Measurements from ENCODE around the gene STMN3. TPM values are rescaled to one million over a fixed set of nuclear protein-coding genes. Genes with fewer than 3 reads are reported as not detected.

Gene STMN3
- total and polyA plus RNA-seq, 8 donors, result 12.6 to 47.0 (median 34.4) TPM

DNA sequence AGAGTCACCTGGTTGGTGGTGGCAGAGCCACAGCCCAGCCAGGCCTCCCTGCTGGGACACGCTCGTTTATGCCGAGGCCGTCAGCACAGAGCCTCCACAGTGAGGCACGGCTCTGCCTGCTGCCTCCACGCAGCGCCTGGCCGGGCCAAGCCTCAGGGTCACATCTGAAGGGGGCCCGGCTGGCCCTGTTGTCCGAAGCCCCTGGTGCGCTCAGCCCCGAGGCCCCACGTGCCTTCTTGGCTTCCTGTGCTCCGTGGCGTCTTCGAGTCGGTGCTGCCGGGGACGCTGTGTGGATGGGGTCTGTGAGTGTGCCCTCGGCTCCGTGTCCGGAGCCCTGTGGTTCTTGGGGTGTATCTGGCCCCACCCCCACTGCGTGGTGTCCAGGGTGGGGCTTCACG lies 32.9 kb upstream of the STMN3 start:
- peaks cover 24 to 65% of the 10 kb centered on the region in 2 donors for H3K4me1 ChIP-seq

DNA sequence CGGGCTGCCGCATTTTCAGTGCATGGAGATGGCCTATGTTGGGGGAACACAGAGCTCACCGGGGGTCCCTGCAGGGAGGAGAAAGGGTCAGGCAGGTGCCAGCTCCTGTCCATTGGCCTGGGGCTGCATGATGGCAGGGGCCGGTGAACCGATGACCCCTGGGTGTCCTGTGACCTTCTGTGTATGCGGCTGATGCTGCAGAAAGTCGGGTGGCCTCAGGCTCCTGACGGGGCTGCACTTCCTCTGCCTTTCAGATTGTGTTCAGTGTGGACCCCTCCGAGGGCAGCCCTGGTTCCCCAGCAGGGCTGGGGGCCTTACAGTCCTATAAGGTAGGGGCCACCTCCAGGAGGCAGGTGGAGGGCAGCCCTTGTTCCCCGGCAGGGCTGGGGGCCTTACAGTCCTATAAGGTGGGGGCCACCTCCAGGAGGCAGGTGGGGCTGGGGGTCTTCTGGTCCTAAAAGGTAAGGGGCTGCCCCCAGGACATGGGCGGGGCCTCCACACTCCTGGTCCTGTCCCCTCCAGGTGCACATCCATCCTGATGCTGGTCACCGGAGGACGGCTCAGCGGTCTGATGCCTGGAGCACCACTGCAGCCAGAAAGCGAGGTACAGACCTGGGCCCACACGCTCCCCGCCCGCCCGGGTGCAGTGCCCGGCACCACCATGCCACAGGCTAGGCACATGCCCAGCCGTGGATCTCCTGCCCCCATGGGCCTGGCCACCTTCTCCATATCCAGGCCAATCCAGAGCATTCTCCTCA lies 32.2 kb upstream of the STMN3 start:
- no peak overlapping the region for H3K4me3 ChIP-seq
- peaks cover 24 to 65% of the 10 kb centered on the region in 2 donors for H3K4me1 ChIP-seq
- intact Hi-C loops (cut with DNase I), result no loop called here
- no peak for ATAC-seq
- H3K27ac ChIP-seq, result peak overlapping the region; percentile 88 to 91
- no peaks in the 10 kb centered on the region for H3K27me3 ChIP-seq
- TF ChIP-seq CTCF (IDR thresholded peaks at IDR 0.05), result no peak
- H3K9me3 ChIP-seq, result no peaks in the 10 kb centered on the region
- DNase-seq, result peak in 1 of 4 donors; percentile 75
- H3K36me3 ChIP-seq, result peaks cover 0 to 18% of the 10 kb centered on the region in 2 donors

More for the DNA sequence above, 32.9 kb upstream of the STMN3 start:
- no peak for TF ChIP-seq CTCF (IDR thresholded peaks at IDR 0.05)
- no peaks in the 10 kb centered on the region for H3K27me3 ChIP-seq
- intact Hi-C loops (cut with DNase I), result no loop called here
- H3K4me3 ChIP-seq, result no peak overlapping the region
- H3K36me3 ChIP-seq, result peaks cover 0 to 17% of the 10 kb centered on the region in 2 donors
- ATAC-seq (no peak), DNase-seq (peak in 1 of 4 donors; percentile 77)
- no peaks in the 10 kb centered on the region for H3K9me3 ChIP-seq
- H3K27ac ChIP-seq, result peak overlapping the region; percentile 88 to 91

DNA sequence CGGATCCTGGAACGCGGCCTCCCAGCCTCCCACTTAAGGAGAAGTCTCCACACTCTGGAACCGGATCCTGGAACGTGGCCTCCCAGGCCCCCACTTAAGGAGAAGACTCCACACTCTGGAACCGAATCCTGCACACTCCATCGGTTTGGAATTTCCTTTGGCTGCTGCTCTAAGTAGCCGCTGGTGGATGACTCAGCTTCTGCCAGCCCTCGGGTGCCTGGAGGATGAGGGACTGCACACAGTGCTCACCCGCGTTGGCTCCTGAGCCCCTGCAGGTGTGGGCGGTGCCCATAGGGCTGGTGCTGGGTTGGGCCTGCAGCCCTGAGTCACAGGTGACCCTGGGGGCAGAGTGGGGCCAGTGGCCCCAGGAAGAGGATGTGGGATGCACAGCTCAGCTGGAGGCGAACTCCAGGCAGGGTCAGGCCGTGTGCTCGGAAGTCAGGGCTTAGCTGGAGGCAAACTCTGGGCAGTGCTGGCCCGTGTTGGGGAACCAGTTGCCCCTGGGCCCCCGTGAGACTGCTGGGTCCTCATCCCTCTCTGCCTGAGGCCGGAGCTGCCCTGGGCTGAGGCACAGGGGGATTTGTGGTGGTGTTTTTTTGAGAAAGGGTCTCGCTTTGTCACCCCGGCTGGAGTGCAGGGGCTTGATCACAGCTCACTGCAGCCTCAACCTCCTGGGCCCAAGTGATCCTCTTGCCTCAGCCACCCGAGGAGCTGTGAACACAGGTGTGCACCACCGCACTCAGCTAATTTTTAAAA lies 29.3 kb upstream of the STMN3 start:
- DNase-seq (peak in 1 of 4 donors; percentile 77), ATAC-seq (peak; percentile 67)
- peaks cover 20 to 43% of the 10 kb centered on the region in 2 donors for H3K4me1 ChIP-seq
- H3K9me3 ChIP-seq, result no peaks in the 10 kb centered on the region
- intact Hi-C loops (cut with DNase I), result no loop called here
- no peaks in the 10 kb centered on the region for H3K27me3 ChIP-seq
- H3K27ac ChIP-seq, result peak overlapping the region; percentile 59 to 67
- H3K36me3 ChIP-seq, result peaks cover 0 to 42% of the 10 kb centered on the region in 2 donors
- TF ChIP-seq CTCF (IDR thresholded peaks at IDR 0.05), result no peak
- no peak overlapping the region for H3K4me3 ChIP-seq

- TF ChIP-seq CTCF (IDR thresholded peaks at IDR 0.05), result no peak
- intact Hi-C loops (cut with DNase I), result no loop called here
- Histone ChIP-seq H3K36me3 (peaks cover 0 to 49% of the 10 kb centered on the region in 2 donors), H3K4me3 (no peak overlapping the region), H3K4me1 (peaks cover 12 to 35% of the 10 kb centered on the region in 2 donors), H3K27ac (peak overlapping the region; percentile 53 to 67), H3K27me3 (no peaks in the 10 kb centered on the region), H3K9me3 (no peaks in the 10 kb centered on the region)
- DNase-seq (peak in 1 of 4 donors; percentile 65), ATAC-seq (no peak)
Measured at GRCh38 chr20:63681609-63682142, 28.5 kb upstream of the STMN3 start.

Measured in left lung (tissue), 10 donors.